Activated CD8-positive, alpha-beta memory T cell treated with anti-CD3 and anti-CD28 coated beads, Interleukin-2, amount 50 U/mL, for 24 hours (primary cell): ENCODE data around the gene DUSP23.

Experiments
- DNase-seq: peaks from one replicate; pipeline ENCODE4 v3.0.0-alpha.2; 2020; ENCODE audit errors: extremely low read depth

DUSP23 gene

GRCh38 chr1:159780583-159781582 lies at the start of gene DUSP23:
DUSP23 (plus strand) TSS chr1:159780962; CDS start chr1:159781101, 139 bp downstream.
- peak; percentile 82 for DNase-seq

- DNase-seq, result no peak
These were observed 43.4 kb upstream of the DUSP23 start for GRCh38 chr1:159737238-159737916.

GRCh38 chr1:159743651-159744410 lies 36.9 kb upstream of the DUSP23 start:
- no peak for DNase-seq

- DNase-seq, result no peak
These were observed 34.1 kb upstream of the DUSP23 start for GRCh38 chr1:159746666-159747065.

- DNase-seq, result no peak
These were observed 32.4 kb upstream of the DUSP23 start for GRCh38 chr1:159748370-159748769.

- no peak for DNase-seq
These were observed 31.1 kb upstream of the DUSP23 start for GRCh38 chr1:159749630-159750029.

- DNase-seq, result no peak
These were observed 30.1 kb upstream of the DUSP23 start for GRCh38 chr1:159750621-159751020.

- no peak for DNase-seq
These were observed 29.7 kb upstream of the DUSP23 start for GRCh38 chr1:159751031-159751430.

GRCh38 chr1:159752135-159752580 lies 28.6 kb upstream of the DUSP23 start:
- DNase-seq, result no peak

- no peak for DNase-seq
These were observed 27.4 kb upstream of the DUSP23 start for GRCh38 chr1:159753386-159753785.

- no peak for DNase-seq
These were observed 25.2 kb upstream of the DUSP23 start for GRCh38 chr1:159755451-159756007.

GRCh38 chr1:159756397-159756796 lies 24.4 kb upstream of the DUSP23 start:
- DNase-seq, result no peak

- DNase-seq, result no peak
These were observed 17.1 kb upstream of the DUSP23 start for GRCh38 chr1:159763686-159764085.

GRCh38 chr1:159765806-159766205 lies 15.0 kb upstream of the DUSP23 start:
- DNase-seq, result no peak

- DNase-seq, result no peak
These were observed 9.5 kb upstream of the DUSP23 start for GRCh38 chr1:159771127-159771895.

GRCh38 chr1:159774465-159774864 lies 6.3 kb upstream of the DUSP23 start:
- DNase-seq, result no peak

- DNase-seq, result no peak
These were observed 5.0 kb upstream of the DUSP23 start for GRCh38 chr1:159775716-159776115.

- DNase-seq, result no peak
These were observed 2.5 kb upstream of the DUSP23 start for GRCh38 chr1:159778266-159778665.

GRCh38 chr1:159779403-159779851 lies 1.3 kb upstream of the DUSP23 start:
- DNase-seq, result no peak

- DNase-seq, result no peak
These were observed 1.2 kb downstream of the DUSP23 start for GRCh38 chr1:159781992-159782391.

GRCh38 chr1:159783724-159784123 lies 3.0 kb downstream of the DUSP23 start:
- no peak for DNase-seq
